ENCODE data around the gene GAL3ST2. TPM values are rescaled to one million over a fixed set of nuclear protein-coding genes. Genes with fewer than 3 reads are reported as not detected.
"Not testable (repeated sequence)": the region's sequence is repeated elsewhere in the genome, so short reads cannot be mapped to it uniquely, and the experiment has no call there.

Gene GAL3ST2
- under 1 TPM; 0.22 to 0.43 TPM for total RNA-seq

GRCh38 chr2:241776336-241777169 lies at the start of gene GAL3ST2:
Gene GAL3ST2 (plus strand): TSS chr2:241776822. CDS start chr2:241776956, 134 bp downstream.
- peaks cover 4% of the 10 kb centered on the region for H3K9me3 Mint-ChIP-seq
- ATAC-seq (ENCODE audit: low read depth) (no peak), DNase-seq (no peak)
- H3K27me3 Mint-ChIP-seq, result peaks cover 2% of the 10 kb centered on the region
- H3K36me3 Mint-ChIP-seq, result no peaks in the 10 kb centered on the region
- no peak within 1 kb of the TSS for H3K27ac Mint-ChIP-seq
- no peak within 1 kb of the TSS for H3K4me3 Mint-ChIP-seq
- POLR2A ChIA-PET, result no interaction called here
- H3K4me1 Mint-ChIP-seq, result peaks cover 5% of the 10 kb centered on the region

- POLR2A ChIA-PET, result no interaction called here
- no peak overlapping the region for H3K4me3 Mint-ChIP-seq
- peaks cover 12% of the 10 kb centered on the region for H3K36me3 Mint-ChIP-seq
- no peak overlapping the region for H3K27ac Mint-ChIP-seq
- no peak for DNase-seq
- peaks cover 15% of the 10 kb centered on the region for H3K4me1 Mint-ChIP-seq
- H3K27me3 Mint-ChIP-seq, result no peaks in the 10 kb centered on the region
- no peaks in the 10 kb centered on the region for H3K9me3 Mint-ChIP-seq
- no peak for ATAC-seq (ENCODE audit: low read depth)
Measured at GRCh38 chr2:241728000-241728399, 48.6 kb upstream of the GAL3ST2 start.

- Mint-ChIP-seq H3K4me3 (no peak overlapping the region), H3K4me1 (peaks cover 16% of the 10 kb centered on the region), H3K27ac (no peak overlapping the region), H3K9me3 (no peaks in the 10 kb centered on the region), H3K36me3 (peaks cover 5% of the 10 kb centered on the region), H3K27me3 (no peaks in the 10 kb centered on the region)
- POLR2A ChIA-PET, result interaction anchor here (0.7 to 1.0 kb wide), 2 partner anchors 11 to 26 kb away, joined by 3 to 4 read pairs; partner anchors contain the start of gene ING5
- no peak for DNase-seq
- no peak for ATAC-seq (ENCODE audit: low read depth)
Measured at GRCh38 chr2:241728627-241729026, 48.0 kb upstream of the GAL3ST2 start.

DNA sequence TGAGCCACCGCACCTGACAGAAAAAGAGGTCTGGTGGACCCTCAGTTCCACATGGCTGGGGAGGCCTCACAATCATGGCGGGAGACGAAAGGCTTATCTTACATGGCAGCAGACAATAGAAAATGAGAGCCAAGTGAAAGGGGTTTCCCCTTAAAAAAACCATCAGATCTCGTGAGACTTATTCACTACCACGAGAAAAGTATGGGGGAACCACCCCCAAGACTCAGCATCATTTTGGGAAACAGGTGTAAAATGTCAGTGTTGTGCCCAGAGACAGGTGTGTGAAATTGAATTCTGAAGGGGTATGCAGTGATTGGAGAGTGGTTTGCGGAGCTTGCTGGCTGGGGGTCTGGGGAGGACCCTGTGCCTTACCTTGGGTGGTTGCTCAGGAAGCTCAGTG lies 46.8 kb upstream of the GAL3ST2 start:
- POLR2A ChIA-PET, result no interaction called here
- DNase-seq (no peak), ATAC-seq (ENCODE audit: low read depth) (no peak)
- H3K4me3 Mint-ChIP-seq, result no peak overlapping the region
- H3K27me3 Mint-ChIP-seq, result no peaks in the 10 kb centered on the region
- no peaks in the 10 kb centered on the region for H3K9me3 Mint-ChIP-seq
- H3K27ac Mint-ChIP-seq, result no peak overlapping the region
- H3K4me1 Mint-ChIP-seq, result peaks cover 16% of the 10 kb centered on the region
- no peaks in the 10 kb centered on the region for H3K36me3 Mint-ChIP-seq

GRCh38 chr2:241730671-241731293 lies 45.8 kb upstream of the GAL3ST2 start:
- Mint-ChIP-seq H3K4me3 (no peak overlapping the region), H3K4me1 (peaks cover 16% of the 10 kb centered on the region)
- POLR2A ChIA-PET, result interaction anchor here (1.1 kb wide), 1 partner anchor 29 kb away, joined by 3 read pairs; the partner anchor contains the start of gene ING5

DNA sequence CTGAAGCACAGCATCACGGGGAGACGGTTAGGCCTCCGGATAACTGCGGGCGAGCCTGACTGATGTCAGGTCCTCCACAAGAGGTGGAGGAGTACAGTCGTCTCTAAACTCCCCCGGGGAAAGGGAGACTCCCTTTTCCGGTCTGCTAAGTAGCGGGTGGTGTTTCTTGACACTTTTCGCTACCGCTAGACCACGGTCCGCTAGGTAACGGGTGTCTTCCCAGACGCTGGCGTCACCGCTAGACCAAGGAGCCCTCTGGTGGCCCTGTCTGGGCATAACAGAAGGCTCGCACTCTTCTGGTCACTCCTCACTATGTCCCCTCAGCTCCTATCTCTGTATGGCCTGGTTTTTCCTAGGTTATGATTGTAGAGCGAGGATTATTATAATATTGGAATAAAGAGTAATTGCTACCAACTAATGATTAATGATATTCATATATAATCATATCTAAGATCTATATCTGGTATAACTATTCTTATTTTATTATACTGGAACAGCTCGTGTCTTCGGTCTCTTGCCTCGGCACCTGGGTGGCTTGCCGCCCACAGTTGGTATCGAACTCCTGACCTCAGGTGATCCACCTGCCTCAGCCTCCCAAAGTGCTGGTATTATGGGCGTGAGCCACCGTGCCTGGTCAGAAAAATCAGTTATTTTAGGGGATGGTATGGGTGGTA lies 44.0 kb upstream of the GAL3ST2 start:
- not testable (repeated sequence) for H3K27me3 Mint-ChIP-seq; H3K36me3 Mint-ChIP-seq; ATAC-seq (ENCODE audit: low read depth); H3K9me3 Mint-ChIP-seq
- peak overlapping the region; percentile 62 for H3K27ac Mint-ChIP-seq
- peak; percentile 69 for DNase-seq
- peak overlapping the region; percentile 24 for H3K4me3 Mint-ChIP-seq
- POLR2A ChIA-PET, result interaction anchor here (0.9 to 2.7 kb wide), 3 partner anchors 8 to 95 kb away, joined by 3 to 24 read pairs (median 5); partner anchors contain the start of genes ATG4B, ING5 and THAP4
- peaks cover 22% of the 10 kb centered on the region for H3K4me1 Mint-ChIP-seq

More at GRCh38 chr2:241730671-241731293, 45.8 kb upstream of the GAL3ST2 start:
- Mint-ChIP-seq H3K9me3 (no peaks in the 10 kb centered on the region), H3K27ac (no peak overlapping the region), H3K36me3 (no peaks in the 10 kb centered on the region), H3K27me3 (no peaks in the 10 kb centered on the region)
- ATAC-seq (ENCODE audit: low read depth) (no peak), DNase-seq (no peak)

GRCh38 chr2:241733391-241734207 lies 43.0 kb upstream of the GAL3ST2 start:
- no peak for DNase-seq
- peak overlapping the region; percentile 58 for H3K4me3 Mint-ChIP-seq
- POLR2A ChIA-PET, result interaction anchor here (0.7 to 2.7 kb wide), 9 partner anchors 9 to 135 kb away, joined by 3 to 24 read pairs (median 5); partner anchors contain the start of genes ATG4B, DTYMK, ING5 and THAP4
- no peak for ATAC-seq (ENCODE audit: low read depth)
- peak overlapping the region; percentile 75 for H3K27ac Mint-ChIP-seq
- no peaks in the 10 kb centered on the region for H3K9me3 Mint-ChIP-seq
- H3K4me1 Mint-ChIP-seq, result peaks cover 27% of the 10 kb centered on the region
- H3K27me3 Mint-ChIP-seq, result no peaks in the 10 kb centered on the region
- H3K36me3 Mint-ChIP-seq, result peaks cover 4% of the 10 kb centered on the region

DNA sequence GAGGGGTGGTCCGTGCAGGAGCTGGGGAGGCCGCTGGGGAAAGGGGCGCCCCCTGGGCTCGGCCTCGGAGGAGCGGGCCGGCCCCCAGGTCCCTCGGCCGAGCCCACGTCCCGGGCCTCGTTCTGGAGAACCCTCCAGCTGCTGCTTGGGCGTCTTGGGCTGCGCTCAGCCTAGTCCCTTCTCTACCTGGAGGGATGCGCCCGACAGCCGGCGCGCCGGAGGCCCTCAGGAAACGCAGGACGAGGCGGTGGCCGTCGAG lies 42.5 kb upstream of the GAL3ST2 start:
- H3K9me3 Mint-ChIP-seq, result no peaks in the 10 kb centered on the region
- ATAC-seq (ENCODE audit: low read depth) (no peak), DNase-seq (no peak)
- peak overlapping the region; percentile 58 for H3K27ac Mint-ChIP-seq
- H3K27me3 Mint-ChIP-seq, result no peaks in the 10 kb centered on the region
- peaks cover 28% of the 10 kb centered on the region for H3K4me1 Mint-ChIP-seq
- H3K4me3 Mint-ChIP-seq, result peak overlapping the region; percentile 58
- H3K36me3 Mint-ChIP-seq, result peaks cover 4% of the 10 kb centered on the region
- POLR2A ChIA-PET, result interaction anchor here (0.7 to 2.7 kb wide), 11 partner anchors 9 to 134 kb away, joined by 3 to 24 read pairs (median 5); partner anchors contain the start of genes ATG4B, DTYMK, ING5 and THAP4

- no peaks in the 10 kb centered on the region for H3K9me3 Mint-ChIP-seq
- peaks cover 30% of the 10 kb centered on the region for H3K4me1 Mint-ChIP-seq
- peaks cover 4% of the 10 kb centered on the region for H3K36me3 Mint-ChIP-seq
- peak within 1 kb of the TSS; percentile 75 for H3K27ac Mint-ChIP-seq
- peak within 1 kb of the TSS; percentile 81 for H3K4me3 Mint-ChIP-seq
- no peaks in the 10 kb centered on the region for H3K27me3 Mint-ChIP-seq
- ATAC-seq (ENCODE audit: low read depth) (peak; percentile 90), DNase-seq (peak; percentile 99)
- POLR2A ChIA-PET, result interaction anchor here (0.6 to 2.7 kb wide), 12 partner anchors 32 to 136 kb away, joined by 3 to 24 read pairs (median 4); partner anchors contain the start of genes ATG4B, DTYMK, ING5 and THAP4
Measured at GRCh38 chr2:241734467-241735208, 42.0 kb upstream of the GAL3ST2 start, which contains the start of gene D2HGDH. Gene D2HGDH (plus strand): TSS chr2:241734630. CDS start chr2:241735225, 595 bp downstream.

DNA sequence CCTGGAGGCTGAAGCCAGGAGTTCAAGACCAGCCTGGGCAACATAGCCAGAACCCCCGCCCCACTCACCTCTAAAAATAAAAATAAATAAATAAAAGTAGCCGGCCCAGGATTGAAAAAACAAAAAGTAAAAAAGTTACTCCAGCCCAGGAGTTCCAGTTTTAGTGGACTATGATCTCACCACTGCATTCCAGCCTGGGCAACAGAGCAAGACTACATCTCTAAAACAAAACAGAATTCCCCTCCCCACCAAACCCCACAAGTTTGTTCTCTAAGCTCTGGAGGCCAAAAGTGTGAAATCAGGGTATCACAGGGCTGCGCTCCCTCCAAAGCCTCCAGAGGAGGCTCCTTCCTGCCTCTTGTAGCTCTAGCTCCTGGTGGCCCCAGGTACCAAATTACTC lies 40.5 kb upstream of the GAL3ST2 start:
- Mint-ChIP-seq H3K27me3 (no peaks in the 10 kb centered on the region), H3K4me3 (peak overlapping the region; percentile 81), H3K36me3 (peaks cover 4% of the 10 kb centered on the region), H3K9me3 (no peaks in the 10 kb centered on the region), H3K4me1 (peaks cover 35% of the 10 kb centered on the region), H3K27ac (no peak overlapping the region)
- POLR2A ChIA-PET, result interaction anchor here (1.0 kb wide), 1 partner anchor 108 kb away, joined by 3 read pairs; no protein-coding TSS in a partner anchor
- DNase-seq (no peak), ATAC-seq (ENCODE audit: low read depth) (no peak)

- H3K27me3 Mint-ChIP-seq, result no peaks in the 10 kb centered on the region
- POLR2A ChIA-PET, result no interaction called here
- peaks cover 6% of the 10 kb centered on the region for H3K36me3 Mint-ChIP-seq
- H3K9me3 Mint-ChIP-seq, result no peaks in the 10 kb centered on the region
- no peak for ATAC-seq (ENCODE audit: low read depth)
- H3K27ac Mint-ChIP-seq, result no peak overlapping the region
- H3K4me3 Mint-ChIP-seq, result no peak overlapping the region
- peaks cover 30% of the 10 kb centered on the region for H3K4me1 Mint-ChIP-seq
- DNase-seq, result no peak
Measured at GRCh38 chr2:241738040-241738686, 38.5 kb upstream of the GAL3ST2 start.

All from activated naive CD8-positive, alpha-beta T cell treated with anti-CD3 and anti-CD28 coated beads, Interleukin-2, amount 10 ng/mL, durations not matched to agents 7 days and 5 days (primary cell).